NCI-H2227 treated with DMSO at 0.1 percent for 48 hours (cell line): ENCODE results near the gene MIER3.

Source experiments
- DNase-seq: peaks from one replicate; lab custom pipeline; 2025; lab: John Stamatoyannopoulos, UW

MIER3 gene

DNA sequence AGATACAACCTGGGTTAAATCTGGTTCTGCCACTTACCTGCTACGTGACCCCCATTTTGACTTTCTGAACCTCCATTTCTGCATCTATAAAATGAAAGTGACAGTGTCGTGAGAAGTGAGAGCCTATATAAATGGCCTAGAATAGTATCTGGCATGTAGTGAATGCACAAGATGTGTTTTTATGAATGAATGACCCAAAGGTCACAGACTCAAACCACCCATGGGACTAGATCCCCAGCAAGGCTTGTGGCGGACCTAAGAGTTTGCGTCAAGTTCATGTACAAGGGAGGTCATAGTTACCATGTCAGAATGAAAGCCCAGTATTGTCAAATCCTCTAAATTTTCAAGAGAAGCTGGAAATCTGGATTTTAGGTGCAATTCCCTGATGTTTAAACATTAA is 53.7 kb downstream of the MIER3 start:
- DNase-seq: no peak

DNA sequence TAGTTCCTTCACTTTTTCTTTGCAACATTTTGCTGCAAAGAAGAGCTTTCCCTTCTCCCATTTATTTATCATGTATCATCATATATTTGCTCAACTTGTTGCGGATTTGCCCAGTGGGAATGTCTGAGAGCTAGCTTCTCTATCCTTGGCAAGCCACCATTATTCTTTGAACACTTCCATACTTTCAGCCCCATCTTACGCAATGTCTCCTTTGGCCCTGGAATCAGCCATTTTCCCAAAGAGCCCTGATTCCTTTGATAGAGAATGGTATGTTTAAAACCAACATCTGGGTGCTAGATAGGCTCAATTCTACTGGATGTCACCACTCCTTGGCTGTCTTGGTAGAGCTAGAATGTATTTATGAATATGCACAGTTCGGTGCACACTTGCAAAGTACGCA is 55.2 kb downstream of the MIER3 start:
- no peak for DNase-seq

DNA sequence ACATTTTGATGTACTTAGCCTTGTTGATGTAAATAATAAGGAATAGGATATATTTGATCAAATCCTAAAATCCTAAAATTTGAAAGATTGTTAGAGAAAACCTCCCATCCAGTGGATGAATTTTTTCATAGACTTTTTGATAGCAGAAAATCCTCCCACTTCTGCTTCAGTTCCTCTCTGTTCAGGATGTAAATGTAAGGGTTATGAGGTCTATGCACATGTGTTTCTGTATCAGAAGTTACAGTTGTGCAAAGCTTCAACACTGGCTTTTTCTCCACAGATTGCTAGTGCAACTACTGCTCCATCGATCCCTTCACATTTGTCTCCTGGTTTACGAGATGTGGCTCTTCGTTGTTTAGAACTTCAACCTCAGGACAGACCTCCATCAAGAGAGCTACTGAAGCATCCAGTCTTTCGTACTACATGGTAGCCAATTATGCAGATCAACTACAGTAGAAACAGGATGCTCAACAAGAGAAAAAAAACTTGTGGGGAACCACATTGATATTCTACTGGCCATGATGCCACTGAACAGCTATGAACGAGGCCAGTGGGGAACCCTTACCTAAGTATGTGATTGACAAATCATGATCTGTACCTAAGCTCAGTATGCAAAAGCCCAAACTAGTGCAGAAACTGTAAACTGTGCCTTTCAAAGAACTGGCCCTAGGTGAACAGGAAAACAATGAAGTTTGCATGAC is 58.5 kb downstream of the MIER3 start:
- DNase-seq: no peak

DNA sequence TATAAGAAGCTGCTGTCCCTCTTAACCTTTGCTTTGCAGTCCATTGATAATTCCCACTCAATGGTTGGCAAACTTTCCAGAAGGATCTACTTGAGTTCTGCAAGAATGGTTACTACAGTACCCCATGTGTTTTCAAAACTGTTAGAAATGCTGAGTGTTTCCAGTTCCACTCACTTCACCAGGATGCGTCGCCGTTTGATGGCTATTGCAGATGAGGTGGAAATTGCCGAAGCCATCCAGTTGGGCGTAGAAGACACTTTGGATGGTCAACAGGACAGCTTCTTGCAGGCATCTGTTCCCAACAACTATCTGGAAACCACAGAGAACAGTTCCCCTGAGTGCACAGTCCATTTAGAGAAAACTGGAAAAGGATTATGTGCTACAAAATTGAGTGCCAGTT is 70.4 kb downstream of the MIER3 start:
- DNase-seq: no peak

DNA sequence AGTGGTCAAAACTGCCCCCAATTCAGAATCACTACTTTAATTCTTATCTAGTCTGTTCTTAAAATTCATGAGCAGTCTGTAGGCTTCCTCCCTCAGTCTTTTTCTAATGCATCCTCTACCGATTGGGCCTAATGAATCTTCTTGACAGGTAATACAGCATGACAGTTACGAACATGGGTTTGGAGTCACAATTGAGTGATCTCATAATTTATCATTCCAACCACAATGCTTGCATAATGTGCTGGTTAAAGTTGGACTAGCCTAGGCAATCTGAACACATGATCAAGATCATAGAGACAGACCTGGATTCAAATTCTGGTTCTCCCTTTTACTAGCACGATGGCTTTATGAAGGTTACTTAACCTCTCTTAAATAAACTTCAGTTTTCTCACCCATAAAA is 75.6 kb downstream of the MIER3 start:
- DNase-seq: no peak

DNA sequence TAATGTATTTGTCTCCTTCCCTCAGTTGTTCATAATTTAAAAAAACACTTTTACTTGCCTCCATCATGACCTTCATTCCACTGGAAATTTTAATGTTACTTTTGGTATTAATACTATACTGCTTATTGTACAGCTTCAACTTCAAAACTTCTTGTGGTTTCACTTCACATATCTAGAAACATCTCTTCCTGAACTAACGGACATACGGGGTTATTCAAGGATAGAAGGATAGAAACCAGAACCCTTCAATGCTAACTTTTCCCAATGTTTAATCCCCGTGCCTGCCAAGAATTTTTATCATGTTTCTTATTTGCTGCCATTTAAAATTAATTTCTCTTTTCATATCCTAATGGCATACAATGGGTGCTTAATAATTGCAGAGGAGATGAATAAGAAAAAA is 78.9 kb downstream of the MIER3 start:
- DNase-seq: no peak

DNA sequence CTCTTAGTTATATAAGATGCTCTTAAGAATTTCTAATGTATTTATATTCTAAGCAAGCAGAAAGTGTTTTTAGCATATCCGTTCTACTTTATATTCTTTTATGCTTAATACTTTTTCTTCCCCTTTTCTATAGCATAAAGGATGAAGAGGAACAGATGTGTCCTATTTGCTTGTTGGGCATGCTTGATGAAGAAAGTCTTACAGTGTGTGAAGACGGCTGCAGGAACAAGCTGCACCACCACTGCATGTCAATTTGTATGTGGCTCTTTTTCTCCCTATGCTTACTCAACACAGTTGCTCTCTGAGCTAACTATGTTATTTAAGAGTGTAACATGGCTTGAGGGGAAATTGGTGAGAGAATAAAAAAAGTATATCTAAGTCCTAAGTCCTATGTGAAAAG is 80.1 kb downstream of the MIER3 start:
- DNase-seq: no peak
